Kidney (tissue), 14 donors: ENCODE measurements around the gene IFT52. TPM values are rescaled to one million over a fixed set of nuclear protein-coding genes. Genes with fewer than 3 reads are reported as not detected.
"Not testable (repeated sequence)": the region's sequence is repeated elsewhere in the genome, so short reads cannot be mapped to it uniquely, and the experiment has no call there.

Experiments
- DNase-seq, 5 donors: peaks; one replicate each; pipeline ENCODE4 v3.0.0-alpha.2; 2013 to 2020
- FAIRE-seq: peaks from 2 replicates; lab custom pipeline; 2012; peaks lifted over from hg19 to GRCh38; lab: Jason Lieb, UNC
- H3K27ac ChIP-seq, 2 donors: one replicate each; pipeline ENCODE4 v1.7.0; 2013; ENCODE audit warnings: low read depth in 2 of 2, low read length in 2 of 2, inconsistent platforms in 1 of 2
- H3K27me3 ChIP-seq: one replicate; pipeline ENCODE4 v1.7.1; 2013; ENCODE audit warnings: low read length, inconsistent platforms; ENCODE audit not compliant: control insufficient read depth, insufficient read depth
- H3K36me3 ChIP-seq, 3 donors: one replicate each; pipeline versions ENCODE4 v1.7.0 to v1.7.1; 2013; ENCODE audit warnings: low read length in 3 of 3, control low read depth in 1 of 3, inconsistent platforms in 1 of 3; ENCODE audit not compliant: insufficient read depth in 3 of 3, control insufficient read depth in 2 of 3
- H3K4me1 ChIP-seq, 3 donors: one replicate each; pipeline versions ENCODE4 v1.7.0 to v1.7.1; 2013; ENCODE audit warnings: low read length in 3 of 3, inconsistent platforms in 1 of 3, low read depth in 1 of 3; ENCODE audit not compliant: control insufficient read depth in 2 of 3, insufficient read depth in 2 of 3
- H3K4me3 ChIP-seq, 3 donors: one replicate each; pipeline versions ENCODE4 v1.7.0 to v1.8.1; 2013; ENCODE audit warnings: low read length in 3 of 3, control low read depth in 1 of 3, inconsistent platforms in 1 of 3
- H3K9ac ChIP-seq, 3 donors: one replicate each; pipeline versions ENCODE4 v1.7.0 to v1.7.1; 2013; ENCODE audit warnings: low read length in 3 of 3, control low read depth in 1 of 3, inconsistent platforms in 1 of 3
- H3K9me3 ChIP-seq, 3 donors: one replicate each; pipeline versions ENCODE4 v1.7.0 to v1.7.1; 2013; ENCODE audit warnings: low read length in 3 of 3, control low read depth in 1 of 3, inconsistent platforms in 1 of 3; ENCODE audit not compliant: control insufficient read depth in 2 of 3, insufficient read depth in 1 of 3
- CTCF ChIP-seq: IDR thresholded peaks from 3 replicates; pipeline ENCODE4 v1.5.1; 2012; ENCODE audit warnings: mild to moderate bottlenecking, moderate library complexity, borderline replicate concordance; ENCODE audit not compliant: insufficient read depth; ENCODE audit errors: extremely low read depth
- intact Hi-C: fragments of 100-400 bp; cut with DNase I; formaldehyde crosslinking; loops from one replicate; pipeline ENCODE4 v1.11.1; 2022
- polyA plus RNA-seq: library from polyadenylated mRNA; stranded (reverse); fragments of 350-450 nt; fragmentation: Illumina TruSeq; extraction: RNeasy Lipid Tissue Mini Kit (QIAGEN cat#74804); gene quantifications from one replicate; pipeline ENCODE4 v1.2.3, GENCODE V29; 2014; ENCODE audit warnings: low read depth, low replicate concordance; ENCODE audit not compliant: insufficient read depth
- total RNA-seq: library from RNA; stranded (reverse); fragmentation: NEBNext Ultra II Directional; extraction: Animal tissue kit (Norgen Biotek cat#: 25700); gene quantifications from one replicate; pipeline ENCODE4 v1.2.1, GENCODE V29; 2021
- donor health status: control.
- donor health status: control.
- donor health status: control.
- donor health status: control.
- donor health status: control.
- donor health status: DM: yes; HTN: yes; CAD: no.
- donor health status: Normal renal cell carcinoma (clear cell type).

IFT52 gene
- total and polyA plus RNA-seq, 2 donors from 2014 or later: 27.0 to 35.2 TPM

- no peak overlapping the region for H3K9ac ChIP-seq
- H3K9me3 ChIP-seq: no peaks in the 10 kb centered on the region
- H3K4me3 ChIP-seq: no peak overlapping the region
- TF ChIP-seq CTCF: no peak
- no peak for FAIRE-seq
- H3K27ac ChIP-seq: no peak overlapping the region
- no peaks in the 10 kb centered on the region for H3K4me1 ChIP-seq
- H3K36me3 ChIP-seq: peaks cover 7 to 13% (median 8%) of the 10 kb centered on the region in 3 donors
- intact Hi-C loops: no loop called here
- DNase-seq: no peak
- no peaks in the 10 kb centered on the region for H3K27me3 ChIP-seq
These were observed 45.7 kb downstream of the IFT52 start for GRCh38 chr20:43636429-43636828.

GRCh38 chr20:43642548-43642947 lies 51.8 kb downstream of the IFT52 start:
- no peak for TF ChIP-seq CTCF
- Histone ChIP-seq H3K27ac (no peak overlapping the region), H3K27me3 (no peaks in the 10 kb centered on the region), H3K9me3 (no peaks in the 10 kb centered on the region), H3K9ac (no peak overlapping the region), H3K36me3 (peaks cover 10 to 20% (median 12%) of the 10 kb centered on the region in 3 donors), H3K4me1 (no peaks in the 10 kb centered on the region), H3K4me3 (no peak overlapping the region)
- DNase-seq (no peak), FAIRE-seq (no peak)
- intact Hi-C loops: no loop called here

- H3K4me1 ChIP-seq: no peaks in the 10 kb centered on the region
- no peak for DNase-seq
- peaks cover 3 to 5% (median 5%) of the 10 kb centered on the region in 3 donors for H3K36me3 ChIP-seq
- no peak for TF ChIP-seq CTCF
- no peak overlapping the region for H3K4me3 ChIP-seq
- H3K27ac ChIP-seq: no peak overlapping the region
- H3K9ac ChIP-seq: no peak overlapping the region
- H3K27me3 ChIP-seq: no peaks in the 10 kb centered on the region
- no peaks in the 10 kb centered on the region for H3K9me3 ChIP-seq
- intact Hi-C loops: no loop called here
- no peak for FAIRE-seq
These were observed 60.3 kb downstream of the IFT52 start for GRCh38 chr20:43650997-43651525.

- H3K4me1 ChIP-seq, H3K9me3 ChIP-seq, FAIRE-seq, H3K27me3 ChIP-seq, H3K27ac ChIP-seq, DNase-seq, H3K4me3 ChIP-seq, H3K9ac ChIP-seq, H3K36me3 ChIP-seq, intact Hi-C loops: not testable (repeated sequence)
These were observed 61.0 kb downstream of the IFT52 start for GRCh38 chr20:43651650-43652184.
